Raji (cell line): ENCODE measurements around the gene EPHB2.

ENCODE experiments used
- POLR2A ChIP-seq: IDR thresholded peaks from 2 replicates; pipeline ENCODE4 v1.6.1; 2011; ENCODE audit warnings: low read depth, low read length, control low read depth; ENCODE audit not compliant: insufficient read depth

Gene EPHB2

DNA sequence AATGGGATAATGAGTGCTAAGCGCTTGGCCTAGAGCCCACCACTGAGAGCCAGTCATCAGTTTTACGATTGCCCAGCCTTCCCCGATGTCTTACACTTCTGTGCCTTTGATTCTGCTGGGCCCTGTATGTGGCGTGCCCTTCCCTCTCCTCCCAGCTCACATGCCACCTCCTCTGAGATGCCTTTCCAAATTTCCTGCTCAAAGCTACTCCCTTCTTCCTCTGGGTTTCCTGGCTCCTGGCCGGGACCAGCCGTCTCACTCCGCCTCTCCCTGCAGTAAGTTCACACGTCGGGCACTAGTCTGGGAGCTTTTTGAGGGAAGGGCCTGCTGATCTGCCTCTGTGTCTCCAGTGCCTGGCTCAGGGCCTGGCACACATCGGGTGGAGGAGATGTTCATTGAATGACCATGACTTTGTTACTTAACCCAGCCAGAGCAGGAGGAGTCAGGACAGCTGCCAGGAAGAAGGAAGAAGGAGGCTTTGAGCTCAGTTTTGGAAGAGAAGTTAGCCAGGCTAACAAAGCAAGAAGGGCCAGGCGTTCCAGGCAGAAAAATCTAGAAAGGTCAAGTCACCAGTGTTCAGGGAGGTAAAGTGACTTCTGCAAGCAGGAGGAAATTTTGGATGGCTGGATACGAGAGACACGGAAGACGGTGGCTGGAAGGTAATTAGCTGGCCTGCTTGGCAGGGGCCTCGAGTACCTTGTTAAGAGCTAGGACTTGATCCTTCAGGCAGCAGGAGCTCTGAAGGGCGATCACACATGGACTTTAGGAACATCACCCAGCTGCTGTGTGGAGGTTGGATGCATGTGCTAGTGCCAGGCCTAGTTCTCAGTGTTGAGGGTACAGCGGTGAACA is 63.6 kb downstream of the EPHB2 start:
- no peak for TF ChIP-seq POLR2A

GRCh38 chr1:22774833-22775182 is 64.2 kb downstream of the EPHB2 start:
- TF ChIP-seq POLR2A: no peak

DNA sequence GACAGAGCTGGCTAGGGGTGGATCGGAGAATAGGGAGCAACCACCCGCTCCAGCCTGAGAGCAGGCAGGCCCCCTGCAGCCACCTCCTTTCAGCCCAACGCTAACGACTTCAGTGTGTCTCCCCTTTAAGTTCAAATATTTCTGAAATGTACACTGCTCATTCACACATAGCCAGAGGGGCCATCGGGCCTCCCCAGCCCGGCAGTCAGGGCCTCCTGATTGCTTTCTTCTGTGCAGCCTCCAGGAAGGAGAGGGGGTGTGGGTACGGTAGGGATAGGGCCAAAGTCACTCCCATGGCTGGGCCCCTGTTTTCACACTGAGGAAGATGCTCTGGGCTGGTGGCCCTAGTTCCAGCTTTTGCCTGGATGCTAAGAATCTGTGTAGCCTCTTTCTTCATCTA is 64.8 kb downstream of the EPHB2 start:
- TF ChIP-seq POLR2A: no peak

- TF ChIP-seq POLR2A: no peak
These were observed 65.5 kb downstream of the EPHB2 start for GRCh38 chr1:22776035-22776613.

- no peak for TF ChIP-seq POLR2A
These were observed 66.9 kb downstream of the EPHB2 start for GRCh38 chr1:22777388-22778057.

DNA sequence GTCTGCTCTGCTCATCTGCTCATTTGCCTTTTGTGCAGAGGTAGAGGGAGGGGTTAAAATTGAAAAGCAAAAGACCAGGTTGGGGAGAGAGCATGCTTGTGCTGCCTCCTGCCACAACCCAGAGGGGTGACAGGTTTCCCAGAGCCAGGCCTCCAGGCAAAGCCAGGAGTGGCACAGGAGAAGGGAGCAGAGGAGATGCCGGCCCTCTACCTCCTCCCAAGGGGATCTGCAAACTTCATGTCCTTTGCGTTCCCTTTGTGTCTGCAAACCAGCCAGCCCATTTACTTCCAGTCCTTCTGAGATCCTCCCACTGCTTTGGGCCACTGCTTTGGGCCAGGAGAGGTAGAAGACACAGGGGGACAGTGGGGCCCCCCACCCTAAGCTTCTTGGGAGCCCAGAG is 67.8 kb downstream of the EPHB2 start:
- no peak for TF ChIP-seq POLR2A

GRCh38 chr1:22778862-22779520 is 68.4 kb downstream of the EPHB2 start:
- TF ChIP-seq POLR2A: no peak

DNA sequence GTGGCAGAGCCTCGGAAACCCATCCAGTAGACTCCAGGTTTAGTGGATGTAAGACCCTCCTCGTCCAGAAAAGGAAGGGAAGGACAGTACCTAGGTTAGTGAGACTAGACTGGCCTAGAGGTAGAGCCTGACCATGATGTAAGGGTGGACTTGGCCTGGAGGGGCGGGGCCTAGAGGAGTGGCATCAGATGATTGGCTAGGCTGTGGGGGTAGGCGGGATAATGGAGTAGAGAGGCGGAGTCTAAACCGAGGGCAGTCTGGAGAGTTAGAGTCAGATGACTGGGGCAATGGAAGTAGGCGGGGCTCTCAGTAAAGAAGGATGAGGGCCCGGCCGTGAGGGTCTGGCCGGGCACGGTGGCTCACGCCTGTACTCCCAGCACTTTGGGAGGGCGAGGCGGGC is 70.1 kb downstream of the EPHB2 start:
- TF ChIP-seq POLR2A: no peak

- TF ChIP-seq POLR2A: no peak
These were observed 70.8 kb downstream of the EPHB2 start for GRCh38 chr1:22781483-22781882.

DNA sequence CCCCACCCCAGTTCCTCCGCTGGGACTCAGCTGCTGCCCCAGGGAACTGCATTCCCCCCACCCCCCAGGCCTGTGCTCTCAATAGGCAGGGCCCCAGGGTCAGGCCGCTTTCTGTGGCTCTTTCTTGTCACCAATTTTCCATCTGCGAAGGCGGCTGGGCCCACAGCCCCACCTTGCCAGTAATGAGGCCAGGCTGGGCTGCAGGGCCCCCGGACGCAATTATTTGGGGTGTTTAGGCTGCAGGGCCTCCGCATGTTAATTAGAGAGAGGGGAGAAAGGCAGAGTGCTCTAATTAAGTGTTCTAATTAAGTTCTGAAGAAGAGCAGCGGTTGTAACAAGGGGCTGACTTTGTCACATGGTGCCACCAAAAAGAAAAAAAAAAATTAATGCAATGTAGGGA is 71.8 kb downstream of the EPHB2 start:
- no peak for TF ChIP-seq POLR2A

- TF ChIP-seq POLR2A: no peak
These were observed 73.7 kb downstream of the EPHB2 start for GRCh38 chr1:22784317-22784716.

- no peak for TF ChIP-seq POLR2A
These were observed 74.1 kb downstream of the EPHB2 start for GRCh38 chr1:22784737-22785136.

DNA sequence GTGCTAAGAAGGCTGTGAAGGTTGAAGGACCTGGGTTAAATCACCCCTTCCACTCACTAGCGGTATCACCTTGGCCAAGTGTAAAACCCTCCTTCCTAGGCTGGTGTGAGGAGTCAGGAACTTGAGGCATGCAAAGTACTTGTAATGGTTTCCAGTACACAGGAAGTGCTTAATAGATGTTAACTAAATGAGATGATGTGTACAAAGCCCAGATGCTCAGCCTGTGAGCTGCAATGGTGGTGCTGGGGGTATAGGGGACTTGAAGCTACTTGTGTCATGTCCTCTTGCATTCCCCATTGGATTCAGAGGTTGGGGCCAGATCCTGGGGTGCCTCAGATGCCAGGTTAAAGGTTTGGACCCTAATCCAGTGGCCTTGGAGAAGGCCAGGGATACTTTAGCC is 75.5 kb downstream of the EPHB2 start:
- no peak for TF ChIP-seq POLR2A

- TF ChIP-seq POLR2A: no peak
These were observed 76.3 kb downstream of the EPHB2 start for GRCh38 chr1:22786719-22787489.

DNA sequence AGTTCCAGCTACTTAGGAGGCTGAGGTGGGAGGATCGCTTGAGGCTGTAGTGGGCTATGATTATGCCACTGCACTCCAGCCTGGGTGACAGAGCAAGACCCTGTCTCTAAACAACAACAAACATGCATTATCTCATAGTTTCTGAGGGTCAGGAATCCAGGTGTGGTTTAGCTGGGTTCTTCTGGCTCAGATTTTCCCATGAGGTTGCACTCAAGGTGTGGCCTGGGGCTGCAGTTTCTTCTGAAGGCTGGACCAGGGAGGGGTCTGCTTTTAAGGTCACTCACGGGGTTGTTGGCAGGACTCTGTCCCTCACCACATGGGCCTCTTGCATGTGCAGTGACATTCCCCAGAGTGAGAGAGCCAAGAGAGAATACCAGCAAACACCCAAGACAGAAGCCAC is 77.0 kb downstream of the EPHB2 start:
- no peak for TF ChIP-seq POLR2A
